Measurements from ENCODE around the gene OR2V2. TPM values are rescaled to one million over a fixed set of nuclear protein-coding genes. Genes with fewer than 3 reads are reported as not detected.
A peak's percentile ranks its signal among the peaks of the same experiment; 100 is the strongest.

The OR2V2 gene
- polyA plus RNA-seq, 1 of the 3 experiments (the other 2 are of a cell fraction), result not detected

DNA sequence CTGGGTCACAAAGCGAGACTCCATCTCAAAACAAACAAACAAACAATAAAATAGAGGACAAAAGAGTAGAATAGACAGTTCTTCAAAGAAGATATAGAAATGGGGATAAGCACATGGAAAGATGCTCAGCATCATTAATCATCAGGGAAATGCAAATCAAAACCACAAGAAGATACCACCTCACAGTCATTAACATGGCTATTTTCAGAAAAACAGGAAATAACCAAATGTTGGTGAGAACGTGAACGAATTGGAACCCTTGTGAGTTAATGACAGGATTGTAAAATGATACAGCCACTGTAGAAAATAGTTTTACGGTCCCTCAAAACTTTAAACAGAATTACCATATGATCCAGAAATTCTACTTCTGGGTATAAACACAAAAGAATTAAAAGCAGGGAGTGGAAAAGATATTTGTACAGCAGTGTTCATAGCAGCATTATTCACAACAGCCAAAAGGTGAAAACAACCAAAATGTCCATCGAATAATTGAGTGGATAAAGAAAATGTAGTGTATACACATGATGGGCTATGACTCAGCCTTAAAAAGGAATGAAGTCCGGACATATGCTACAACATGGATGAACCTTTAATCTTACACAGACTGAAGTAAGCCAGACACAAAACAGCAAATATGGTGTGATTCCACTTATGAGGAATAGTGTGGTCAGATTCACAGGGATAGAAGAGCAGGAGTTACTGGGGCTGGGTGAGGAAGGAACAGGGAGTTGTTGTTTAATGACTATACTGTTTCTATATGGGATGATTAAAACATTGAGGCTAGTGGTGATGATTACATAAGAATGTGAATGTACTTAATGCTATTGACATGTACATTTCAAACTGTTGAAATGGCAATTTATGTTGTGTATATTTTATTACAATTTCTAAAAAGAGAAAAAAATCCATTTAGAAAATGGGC is 19.7 kb downstream of the OR2V2 start:
- no peak overlapping the region for H3K9ac ChIP-seq
- ChIA-PET POLR2A (no interaction called here), CTCF (interaction anchor here (0.9 to 1.7 kb wide), 3 partner anchors 25 to 383 kb away, joined by 3 to 4 read pairs (median 3); partner anchors contain the start of gene TRIM7)
- H4K20me1 ChIP-seq (ENCODE audit: insufficient read depth), result no peaks in the 10 kb centered on the region
- H3K4me3 ChIP-seq (ENCODE audit: low read depth in 2 of 2, low read length in 1 of 2), result no peak overlapping the region
- H3F3A ChIP-seq (replicated peaks; ENCODE audit: insufficient read depth), result peaks cover 11% of the 10 kb centered on the region
- H3K79me2 ChIP-seq (ENCODE audit: insufficient read depth), result no peaks in the 10 kb centered on the region
- no peak for DNase-seq
- no peak overlapping the region for H3K4me2 ChIP-seq
- WGBS (ENCODE audit: low lambda C conversion rate), result 33% methylated on average over 6 of the region's 6 CpGs
- TF ChIP-seq GATA2 (CRISPR knock-in tag; IDR thresholded peaks at IDR 0.05), result no peak
- no peak for TF ChIP-seq NFIC (IDR thresholded peaks at IDR 0.05; ENCODE audit: borderline replicate concordance)
- no peak for TF ChIP-seq ELF1 (IDR thresholded peaks at IDR 0.05)
- TF ChIP-seq, protein P1, sequence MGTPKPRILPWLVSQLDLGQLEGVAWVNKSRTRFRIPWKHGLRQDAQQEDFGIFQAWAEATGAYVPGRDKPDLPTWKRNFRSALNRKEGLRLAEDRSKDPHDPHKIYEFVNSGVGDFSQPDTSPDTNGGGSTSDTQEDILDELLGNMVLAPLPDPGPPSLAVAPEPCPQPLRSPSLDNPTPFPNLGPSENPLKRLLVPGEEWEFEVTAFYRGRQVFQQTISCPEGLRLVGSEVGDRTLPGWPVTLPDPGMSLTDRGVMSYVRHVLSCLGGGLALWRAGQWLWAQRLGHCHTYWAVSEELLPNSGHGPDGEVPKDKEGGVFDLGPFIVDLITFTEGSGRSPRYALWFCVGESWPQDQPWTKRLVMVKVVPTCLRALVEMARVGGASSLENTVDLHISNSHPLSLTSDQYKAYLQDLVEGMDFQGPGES (IDR thresholded peaks at IDR 0.05; ENCODE audit: low read depth, low read length), result no peak
- H3K36me3 ChIP-seq (replicated peaks in 1 of 2; ENCODE audit: control insufficient read depth in 1 of 2, insufficient read depth in 2 of 2, low read length in 1 of 2), result no peaks in the 10 kb centered on the region
- H2AFZ ChIP-seq (ENCODE audit: low read depth), result no peak overlapping the region
- H3K27ac ChIP-seq (ENCODE audit: low read depth in 2 of 2, low read length in 1 of 2), result no peak overlapping the region
- H3K4me1 ChIP-seq (ENCODE audit: control insufficient read depth in 1 of 2, insufficient read depth in 2 of 2, low read depth in 1 of 2, low read length in 1 of 2), result no peaks in the 10 kb centered on the region; a peak in 1 of 4 replicates
- H3K9me3 ChIP-seq, result no peaks in the 10 kb centered on the region
- no peaks in the 10 kb centered on the region for H3K9me2 ChIP-seq
- no peaks in the 10 kb centered on the region for H3K27me3 ChIP-seq (ENCODE audit: insufficient read depth)

DNA sequence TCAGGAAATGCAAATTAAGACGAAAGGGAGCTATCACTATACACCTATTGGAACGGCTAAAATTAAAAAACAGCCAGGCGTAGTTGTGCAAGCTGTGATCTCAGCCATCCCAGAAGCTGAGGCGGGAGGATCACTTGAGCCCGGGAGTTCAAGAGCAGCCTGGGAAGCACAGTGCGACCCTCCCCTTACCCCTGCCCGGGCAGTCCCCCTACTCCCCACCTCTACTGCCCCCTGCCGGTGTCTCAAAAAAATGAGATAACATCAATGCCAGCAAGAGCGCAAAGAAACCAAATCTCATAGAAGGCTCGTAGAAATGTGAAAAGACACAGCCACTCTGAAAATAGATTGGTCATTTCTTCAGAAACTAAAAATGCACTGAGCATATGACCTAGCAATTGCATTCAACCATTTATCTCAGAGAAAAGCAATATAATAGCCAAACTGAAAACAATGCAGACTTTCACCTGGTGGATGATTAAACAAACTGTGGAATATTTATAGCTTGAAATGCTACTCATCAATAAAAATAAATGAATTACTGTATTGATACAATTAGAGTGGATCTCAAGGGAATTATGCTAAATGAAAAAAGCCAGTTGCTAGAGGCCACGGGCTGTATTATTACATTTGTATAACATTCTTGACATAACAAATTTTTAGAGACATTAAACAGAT is 20.6 kb downstream of the OR2V2 start:
- H3K27me3 ChIP-seq (ENCODE audit: insufficient read depth), result no peaks in the 10 kb centered on the region
- no peaks in the 10 kb centered on the region for H3K36me3 ChIP-seq (replicated peaks in 1 of 2; ENCODE audit: control insufficient read depth in 1 of 2, insufficient read depth in 2 of 2, low read length in 1 of 2)
- ChIA-PET CTCF (interaction anchor here (0.9 to 1.7 kb wide), 5 partner anchors 17 to 383 kb away, joined by 3 to 8 read pairs (median 4); partner anchors contain the start of gene TRIM7), POLR2A (no interaction called here)
- no peaks in the 10 kb centered on the region for H4K20me1 ChIP-seq (ENCODE audit: insufficient read depth)
- 12% methylated on average over 11 of the region's 11 CpGs for WGBS (ENCODE audit: low lambda C conversion rate)
- no peaks in the 10 kb centered on the region for H3K9me3 ChIP-seq
- no peak overlapping the region for H3K9ac ChIP-seq
- H3K79me2 ChIP-seq (ENCODE audit: insufficient read depth), result no peaks in the 10 kb centered on the region
- H3K4me2 ChIP-seq, result peak overlapping the region; percentile 32; the same call in 1 of the 2 replicates
- peak overlapping the region; percentile 2 to 3; a peak in 2 of 4 replicates for H3K4me3 ChIP-seq (ENCODE audit: low read depth in 2 of 2, low read length in 1 of 2)
- no peak overlapping the region for H3K27ac ChIP-seq (ENCODE audit: low read depth in 2 of 2, low read length in 1 of 2)
- 0 out of 2 replicates have a peak, but pooled peaks have one; percentile 4 for TF ChIP-seq SMC3 (IDR thresholded peaks at IDR 0.05; ENCODE audit: low read depth, low read length)
- peak; percentile 6; the same call in 1 of the 2 replicates for TF ChIP-seq RAD21 (IDR thresholded peaks at IDR 0.05; ENCODE audit: low read length)
- TF ChIP-seq, protein P2, sequence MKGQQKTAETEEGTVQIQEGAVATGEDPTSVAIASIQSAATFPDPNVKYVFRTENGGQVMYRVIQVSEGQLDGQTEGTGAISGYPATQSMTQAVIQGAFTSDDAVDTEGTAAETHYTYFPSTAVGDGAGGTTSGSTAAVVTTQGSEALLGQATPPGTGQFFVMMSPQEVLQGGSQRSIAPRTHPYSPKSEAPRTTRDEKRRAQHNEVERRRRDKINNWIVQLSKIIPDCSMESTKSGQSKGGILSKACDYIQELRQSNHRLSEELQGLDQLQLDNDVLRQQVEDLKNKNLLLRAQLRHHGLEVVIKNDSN (IDR thresholded peaks at IDR 0.05; ENCODE audit: borderline replicate concordance, low read depth), result no peak
- no peak for TF ChIP-seq JUND (IDR thresholded peaks at IDR 0.05)
- TF ChIP-seq, protein P3, sequence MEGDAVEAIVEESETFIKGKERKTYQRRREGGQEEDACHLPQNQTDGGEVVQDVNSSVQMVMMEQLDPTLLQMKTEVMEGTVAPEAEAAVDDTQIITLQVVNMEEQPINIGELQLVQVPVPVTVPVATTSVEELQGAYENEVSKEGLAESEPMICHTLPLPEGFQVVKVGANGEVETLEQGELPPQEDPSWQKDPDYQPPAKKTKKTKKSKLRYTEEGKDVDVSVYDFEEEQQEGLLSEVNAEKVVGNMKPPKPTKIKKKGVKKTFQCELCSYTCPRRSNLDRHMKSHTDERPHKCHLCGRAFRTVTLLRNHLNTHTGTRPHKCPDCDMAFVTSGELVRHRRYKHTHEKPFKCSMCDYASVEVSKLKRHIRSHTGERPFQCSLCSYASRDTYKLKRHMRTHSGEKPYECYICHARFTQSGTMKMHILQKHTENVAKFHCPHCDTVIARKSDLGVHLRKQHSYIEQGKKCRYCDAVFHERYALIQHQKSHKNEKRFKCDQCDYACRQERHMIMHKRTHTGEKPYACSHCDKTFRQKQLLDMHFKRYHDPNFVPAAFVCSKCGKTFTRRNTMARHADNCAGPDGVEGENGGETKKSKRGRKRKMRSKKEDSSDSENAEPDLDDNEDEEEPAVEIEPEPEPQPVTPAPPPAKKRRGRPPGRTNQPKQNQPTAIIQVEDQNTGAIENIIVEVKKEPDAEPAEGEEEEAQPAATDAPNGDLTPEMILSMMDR (IDR thresholded peaks at IDR 0.05), result peak; percentile 70
- peak; percentile 51; the same call in 1 of the 2 replicates for TF ChIP-seq GATA2 (CRISPR knock-in tag; IDR thresholded peaks at IDR 0.05)
- no peak for TF ChIP-seq TCF12 (IDR thresholded peaks at IDR 0.05)
- no peaks in the 10 kb centered on the region; a peak in 1 of 4 replicates for H3K4me1 ChIP-seq (ENCODE audit: control insufficient read depth in 1 of 2, insufficient read depth in 2 of 2, low read depth in 1 of 2, low read length in 1 of 2)
- peaks cover 11% of the 10 kb centered on the region for H3F3A ChIP-seq (replicated peaks; ENCODE audit: insufficient read depth)
- H3K9me2 ChIP-seq, result no peaks in the 10 kb centered on the region
- DNase-seq, result peak; percentile 74
- no peak overlapping the region for H2AFZ ChIP-seq (ENCODE audit: low read depth)

Data from SK-N-SH (cell line).